GM12891 (cell line): Measurements from ENCODE around the gene PKD1L1.

Source experiments
- POLR2A ChIP-seq: IDR thresholded peaks from 2 replicates; pipeline ENCODE4 v1.6.1; 2011; ENCODE audit warnings: low read depth, low read length, control low read depth
- POLR2AphosphoS5 ChIP-seq: IDR thresholded peaks from 2 replicates; pipeline ENCODE4 v1.6.1; 2011; ENCODE audit warnings: low read depth, low read length, control low read depth
- TAF1 ChIP-seq: IDR thresholded peaks from 2 replicates; pipeline ENCODE4 v1.6.1; 2011; ENCODE audit warnings: low read depth, low read length, control low read depth

DNA sequence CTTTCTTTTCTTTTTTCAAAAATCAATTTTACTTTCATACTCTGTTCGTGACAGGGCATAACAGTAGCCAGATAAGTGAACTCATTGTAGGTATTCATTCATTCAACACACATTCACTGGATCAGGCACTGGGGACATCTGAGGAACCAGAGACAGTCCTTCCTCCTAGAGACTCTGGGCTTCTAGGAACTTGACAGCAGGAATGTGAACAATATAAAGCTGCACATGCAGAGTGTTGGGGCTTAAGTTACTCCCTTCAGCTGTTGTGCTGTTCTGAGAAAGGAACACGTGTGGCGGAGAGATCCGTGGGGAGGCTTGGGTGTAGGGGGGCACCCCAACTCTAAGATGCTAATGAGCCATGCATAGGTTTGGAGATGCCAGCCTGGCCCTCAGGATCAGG is 120.4 kb downstream of the PKD1L1 start:
- no peak for TF ChIP-seq TAF1
- no peak for TF ChIP-seq POLR2A
- no peak for TF ChIP-seq POLR2AphosphoS5
